GM12878 (cell line): Measurements from ENCODE around the gene MSANTD3. TPM values are rescaled to one million over a fixed set of nuclear protein-coding genes. Genes with fewer than 3 reads are reported as not detected.

ENCODE experiments used
- ATAC-seq: fragments of 200-7000 bp; cut with Tn5 transposase; 3 replicates; pipeline ENCODE4 v1.9.1; 2020; ENCODE audit warnings: mild to moderate bottlenecking, moderate library complexity
- BruUV-seq: library from RNA; stranded (reverse); fragments of 400-500 nt; replicated peaks from 2 replicates; lab custom pipeline; 2021; lab: Mats Ljungman, UMichigan
- CTCF ChIA-PET: fragments of 300-600 bp; sonication (Branson Sonifier 250); formaldehyde crosslinking; extraction: SDS; loops from one replicate; lab custom pipeline; 2021; ENCODE audit warnings: inconsistent platforms; lab: Yijun Ruan, JAX
- POLR2A ChIA-PET: fragments of 350-600 bp; formaldehyde crosslinking; extraction: SDS; loops from one replicate; lab custom pipeline; 2021; ENCODE audit warnings: inconsistent platforms; lab: Charles Lee
- RAD21 ChIA-PET: fragments of 300-600 bp; sonication (Branson Sonifier 250); formaldehyde crosslinking; loops from one replicate; lab custom pipeline; 2023; ENCODE audit warnings: antibody characterized with exemption; ENCODE audit not compliant: unreplicated experiment; lab: Charles Lee
- SMC1A ChIA-PET: fragments of 300-600 bp; sonication (Branson Sonifier 250); formaldehyde crosslinking; loops from one replicate; lab custom pipeline; 2023; ENCODE audit not compliant: unreplicated experiment, uncharacterized antibody; lab: Charles Lee
- DNase-seq: peaks from one replicate; pipeline ENCODE4 v3.0.0-alpha.2; 2011; ENCODE audit warnings: low read depth, low spot score
- FAIRE-seq: peaks from 3 replicates; lab custom pipeline; 2011; peaks lifted over from hg19 to GRCh38; lab: Jason Lieb, UNC
- H2AFZ ChIP-seq: 2 replicates; pipeline ENCODE4 v1.6.0; 2011; ENCODE audit warnings: low read depth, low read length, control low read depth; ENCODE audit not compliant: control insufficient read depth
- H3K27ac ChIP-seq: 2 replicates; pipeline ENCODE4 v1.5.1; 2011; ENCODE audit warnings: control low read depth; ENCODE audit not compliant: control insufficient read depth, insufficient read depth
- H3K27me3 ChIP-seq, 2 experiments: replicated peaks in 1 of 2; 2 replicates each; pipeline versions ENCODE4 v1.6.0 to v1.6.1; 2011; ENCODE audit warnings: low read length in 1 of 2; ENCODE audit not compliant: control insufficient read depth in 2 of 2, insufficient read depth in 2 of 2
- H3K36me3 ChIP-seq, 2 experiments: 2 replicates each; pipeline ENCODE4 v1.5.1; 2011; ENCODE audit warnings: low read length in 1 of 2; ENCODE audit not compliant: control insufficient read depth in 2 of 2, insufficient read depth in 2 of 2
- H3K4me1 ChIP-seq: 2 replicates; pipeline ENCODE4 v1.6.1; 2011; ENCODE audit warnings: mild to moderate bottlenecking, low read length, moderate library complexity, mixed read lengths; ENCODE audit not compliant: control insufficient read depth, insufficient read depth
- H3K4me2 ChIP-seq: 2 replicates; pipeline ENCODE4 v1.6.0; 2011; ENCODE audit warnings: control low read depth; ENCODE audit not compliant: control insufficient read depth, insufficient read depth
- H3K4me3 ChIP-seq: fragments of 200-600 bp; sonication (generic); 2 replicates; pipeline ENCODE4 v1.5.1; 2016
- H3K79me2 ChIP-seq: 2 replicates; pipeline ENCODE4 v1.6.0; 2011; ENCODE audit warnings: low read length; ENCODE audit not compliant: control insufficient read depth, insufficient read depth
- H3K9ac ChIP-seq: 2 replicates; pipeline ENCODE4 v1.8.0; 2011; ENCODE audit warnings: low read length, control low read depth, mixed read lengths; ENCODE audit not compliant: control insufficient read depth, insufficient read depth
- H3K9me3 ChIP-seq: replicated peaks from 3 replicates; pipeline ENCODE4 v1.5.1; 2011; ENCODE audit warnings: mild to moderate bottlenecking, low read length; ENCODE audit not compliant: control insufficient read depth, insufficient read depth
- H4K20me1 ChIP-seq: 2 replicates; pipeline ENCODE4 v1.6.0; 2011; ENCODE audit not compliant: control insufficient read depth, insufficient read depth
- CBX3 ChIP-seq: fragments of 200-600 bp; sonication (generic); IDR thresholded peaks from 2 replicates; pipeline ENCODE4 v1.6.1; 2016; ENCODE audit warnings: low read depth, borderline replicate concordance
- CEBPB ChIP-seq, 2 experiments: fragments of 150-350 bp in 1 of 2; IDR thresholded peaks; 2 replicates each; pipeline ENCODE4 v1.6.1; 2012 to 2014; ENCODE audit warnings: low read depth in 2 of 2, low read length in 2 of 2, borderline replicate concordance in 1 of 2, inconsistent platforms in 1 of 2
- CHD2 ChIP-seq: IDR thresholded peaks from 2 replicates; pipeline ENCODE4 v1.6.1; 2011; ENCODE audit warnings: low read depth, low read length, improper control_type of control experiment, borderline replicate concordance
- ESRRA ChIP-seq: IDR thresholded peaks from 2 replicates; pipeline ENCODE4 v1.6.1; 2012; ENCODE audit warnings: mild to moderate bottlenecking, low read length, improper control_type of control experiment
- MTA2 ChIP-seq: fragments of 450-650 bp; IDR thresholded peaks from 2 replicates; pipeline ENCODE4 v1.6.1; 2016; ENCODE audit warnings: low read depth, mild to moderate bottlenecking, moderate library complexity
- RELA ChIP-seq: fragments of 450-650 bp; IDR thresholded peaks from 2 replicates; pipeline ENCODE4 v1.8.0; 2014; ENCODE audit warnings: borderline replicate concordance; ENCODE audit not compliant: partially characterized antibody
- TCF7 ChIP-seq: IDR thresholded peaks from 2 replicates; pipeline ENCODE4 v1.6.1; 2014; ENCODE audit warnings: antibody characterized with exemption, borderline replicate concordance
- ZBTB4 ChIP-seq: fragments of 450-650 bp; formaldehyde crosslinking; IDR thresholded peaks from 2 replicates; pipeline ENCODE4 v1.4.0; 2022; ENCODE audit warnings: mild to moderate bottlenecking, moderate library complexity
- ZNF207 ChIP-seq: fragments of 450-650 bp; IDR thresholded peaks from 2 replicates; pipeline ENCODE4 v1.6.1; 2014; ENCODE audit warnings: antibody characterized with exemption, mild to moderate bottlenecking, borderline replicate concordance
- ZNF217 ChIP-seq: fragments of 450-650 bp; IDR thresholded peaks from 2 replicates; pipeline ENCODE4 v1.6.1; 2017; ENCODE audit warnings: antibody characterized with exemption, mild to moderate bottlenecking
- WGBS: methylation state at CpG from one replicate; pipeline ENCODE4 v1.1.6; 2016; ENCODE audit warnings: low lambda C conversion rate; ENCODE audit not compliant: insufficient replicate concordance, insufficient coverage; ENCODE audit errors: missing lambda C conversion rate; 5-methylcytosine and 5-hydroxymethylcytosine counted together
- in situ Hi-C: fragments of 300-500 bp; cut with MboI; formaldehyde crosslinking; loops from 9 replicates; pipeline ENCODE4 v1.14.3; 2018; ENCODE audit warnings: mixed read lengths
- intact Hi-C: fragments of 100-400 bp; cut with micrococcal nuclease; formaldehyde crosslinking; loops from one replicate; pipeline ENCODE4 v1.14.2; 2022; ENCODE audit not compliant: unreplicated experiment
- polyA plus RNA-seq, 11 experiments: library from polyadenylated mRNA; depleted of rRNA in 4 of 11; unstranded in 6 of 11; stranded (reverse) in 5 of 11; fragments of >200 nt; fragmentation: Nextera tagmentation in 4 of 11; fragmentation: Illumina TruSeq in 1 of 11; extraction: Ambion mirVana in 4 of 11; extraction: Trizol in 1 of 11; gene quantifications; 1 replicate in 1 of 11; 2 replicates in 10 of 11; pipeline versions ENCODE4 v1.2.1 to v1.2.3, GENCODE V29; 2011 to 2016; ENCODE audit warnings: inconsistent platforms in 2 of 11, missing spikeins in 2 of 11, low read depth in 1 of 11
- total RNA-seq, 4 experiments: library from RNA; depleted of rRNA in 3 of 4; stranded (reverse); fragments of >200 nt in 3 of 4; fragmentation: Illumina TruSeq in 1 of 4; extraction: Trizol in 1 of 4; gene quantifications; 2 replicates each; pipeline versions ENCODE4 v1.2.1 to v1.2.3, GENCODE V29; 2013 to 2021
- TF ChIP-seq, protein P1 (sequence below): IDR thresholded peaks from 2 replicates; pipeline ENCODE4 v1.6.1; 2011; ENCODE audit warnings: mild to moderate bottlenecking, low read depth, low read length, moderate library complexity; ENCODE audit not compliant: insufficient replicate concordance

The MSANTD3 gene
- total and polyA plus RNA-seq, 10 of the 15 experiments (the other 5 are each of a cell fraction or from before 2014, with no cell fraction given), result 5.8 to 21.2 (median 14.7) TPM

DNA sequence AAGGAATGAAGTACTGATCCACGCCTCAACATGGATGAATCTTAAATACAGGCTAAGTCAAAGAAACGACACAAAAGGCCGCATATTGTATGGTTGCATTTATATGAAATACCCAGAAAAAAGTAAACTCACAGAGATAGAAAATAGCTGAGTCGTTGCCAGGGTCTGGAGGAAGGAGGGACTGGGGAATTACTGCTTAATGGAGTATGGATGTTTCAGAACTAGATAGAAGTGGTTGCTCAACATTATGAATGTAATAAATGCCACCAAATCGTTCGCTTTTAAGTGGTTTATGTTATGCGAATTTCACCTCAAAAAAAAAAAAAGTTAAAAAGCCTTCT, 784 bp upstream of the MSANTD3 start:
- ChIA-PET CTCF (interaction anchor here (1.2 to 3.7 kb wide), 5 partner anchors 11 to 102 kb away, joined by 3 to 19 read pairs (median 3); partner anchors contain the start of gene TEX10), RAD21 (interaction anchor here (0.7 to 0.9 kb wide), 3 partner anchors 12 to 1460 kb away, joined by 3 read pairs; no protein-coding TSS in a partner anchor), POLR2A (interaction anchor here (0.6 to 0.8 kb wide), 3 partner anchors 77 to 362 kb away, joined by 3 to 7 read pairs (median 3); no protein-coding TSS in a partner anchor), SMC1A (interaction anchor here (0.6 to 1.0 kb wide), 5 partner anchors 10 to 1095 kb away, joined by 3 to 4 read pairs (median 3); no protein-coding TSS in a partner anchor)
- Histone ChIP-seq H3K4me2 (peak overlapping the region; percentile 99), H4K20me1 (no peaks in the 10 kb centered on the region), H3K27me3 (no peaks in the 10 kb centered on the region), H3K4me3 (peak overlapping the region; percentile 76; the same call in 1 of the 2 replicates), H3K27ac (no peak overlapping the region), H3K36me3 (no peaks in the 10 kb centered on the region), H2AFZ (peak overlapping the region; percentile 98), H3K9ac (peak overlapping the region; percentile 64), H3K79me2 (peaks cover 5% of the 10 kb centered on the region), H3K9me3 (no peaks in the 10 kb centered on the region), H3K4me1 (peaks cover 12% of the 10 kb centered on the region)
- WGBS, result 32% methylated on average over 7 of the region's 7 CpGs
- in situ Hi-C loops (no loop called here), intact Hi-C loops (loop anchor here (5.0 kb wide), 1 partner anchor 74 kb away; the partner anchor contains the start of gene TEX10)
- DNase-seq (no peak), ATAC-seq (no peak), FAIRE-seq (no peak)
- TF ChIP-seq ZNF217 (no peak), RELA (no peak), ZBTB4 (CRISPR knock-in tag) (no peak), CEBPB (IDR thresholded peaks at IDR 0.05; ENCODE audit: borderline replicate concordance in 1 of 2, low read depth in 2 of 2, low read length in 2 of 2) (no peak), MTA2 (no peak), CHD2 (no peak), ZNF207 (no peak), TCF7 (no peak), CBX3 (no peak), ESRRA (no peak)
- TF ChIP-seq, protein P1, sequence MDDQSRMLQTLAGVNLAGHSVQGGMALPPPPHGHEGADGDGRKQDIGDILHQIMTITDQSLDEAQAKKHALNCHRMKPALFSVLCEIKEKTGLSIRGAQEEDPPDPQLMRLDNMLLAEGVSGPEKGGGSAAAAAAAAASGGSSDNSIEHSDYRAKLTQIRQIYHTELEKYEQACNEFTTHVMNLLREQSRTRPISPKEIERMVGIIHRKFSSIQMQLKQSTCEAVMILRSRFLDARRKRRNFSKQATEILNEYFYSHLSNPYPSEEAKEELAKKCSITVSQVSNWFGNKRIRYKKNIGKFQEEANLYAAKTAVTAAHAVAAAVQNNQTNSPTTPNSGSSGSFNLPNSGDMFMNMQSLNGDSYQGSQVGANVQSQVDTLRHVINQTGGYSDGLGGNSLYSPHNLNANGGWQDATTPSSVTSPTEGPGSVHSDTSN, result no peak
- BruUV-seq, result no TSS peak
